ENCODE results near the gene ZNF280B.

The ZNF280B gene

GRCh38 chr22:22488736-22489135 lies 19.8 kb downstream of the ZNF280B start:
- H3K27ac ChIP-seq, result no peak overlapping the region
- no peak for TF ChIP-seq CTCF (IDR thresholded peaks at IDR 0.05)
- TF ChIP-seq ZFX (IDR thresholded peaks at IDR 0.05; ENCODE audit: borderline replicate concordance), result no peak

GRCh38 chr22:22487869-22488597 lies 20.5 kb downstream of the ZNF280B start:
- TF ChIP-seq ZFX (IDR thresholded peaks at IDR 0.05; ENCODE audit: borderline replicate concordance) (no peak), CTCF (IDR thresholded peaks at IDR 0.05) (no peak)
- H3K27ac ChIP-seq, result no peak overlapping the region

GRCh38 chr22:22487059-22487458 lies 21.5 kb downstream of the ZNF280B start:
- H3K27ac ChIP-seq, result no peak overlapping the region
- no peak for TF ChIP-seq CTCF (IDR thresholded peaks at IDR 0.05)
- no peak for TF ChIP-seq ZFX (IDR thresholded peaks at IDR 0.05; ENCODE audit: borderline replicate concordance)

GRCh38 chr22:22486132-22486899 lies 22.2 kb downstream of the ZNF280B start:
- H3K27ac ChIP-seq, result no peak overlapping the region
- TF ChIP-seq ZFX (IDR thresholded peaks at IDR 0.05; ENCODE audit: borderline replicate concordance) (no peak), CTCF (IDR thresholded peaks at IDR 0.05) (no peak)

- H3K27ac ChIP-seq, result no peak overlapping the region
- TF ChIP-seq CTCF (IDR thresholded peaks at IDR 0.05), result no peak
- TF ChIP-seq ZFX (IDR thresholded peaks at IDR 0.05; ENCODE audit: borderline replicate concordance), result no peak
Measured at GRCh38 chr22:22485524-22485923, 23.0 kb downstream of the ZNF280B start.

GRCh38 chr22:22484023-22484422 lies 24.5 kb downstream of the ZNF280B start:
- H3K27ac ChIP-seq, result no peak overlapping the region
- no peak for TF ChIP-seq CTCF (IDR thresholded peaks at IDR 0.05)
- TF ChIP-seq ZFX (IDR thresholded peaks at IDR 0.05; ENCODE audit: borderline replicate concordance), result no peak

GRCh38 chr22:22480940-22481339 lies 27.6 kb downstream of the ZNF280B start:
- TF ChIP-seq CTCF (IDR thresholded peaks at IDR 0.05), result no peak
- no peak overlapping the region for H3K27ac ChIP-seq

Data from 22Rv1 (cell line).